ENCODE data around the gene CC2D2A.

DNA sequence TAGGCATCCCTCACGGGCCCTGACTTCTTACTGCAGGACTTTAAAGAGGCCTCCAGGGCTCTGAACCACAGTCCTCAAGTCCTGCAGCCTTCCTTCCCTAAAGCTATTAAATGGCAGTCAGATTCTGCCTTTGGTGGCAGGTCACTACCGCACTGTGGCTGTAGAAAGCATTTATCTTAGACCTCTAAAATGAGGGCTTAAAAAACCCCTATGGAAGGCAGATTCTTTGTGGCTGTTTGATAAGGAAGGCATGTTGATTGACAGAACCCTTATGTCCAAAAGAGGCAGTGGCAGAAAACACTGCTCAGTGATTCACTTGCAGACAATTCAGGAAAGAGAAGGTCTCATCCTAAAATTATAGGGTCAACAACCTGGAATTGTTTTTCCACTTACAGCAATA lies 106.3 kb downstream of the CC2D2A start:
- TF ChIP-seq, protein P1, sequence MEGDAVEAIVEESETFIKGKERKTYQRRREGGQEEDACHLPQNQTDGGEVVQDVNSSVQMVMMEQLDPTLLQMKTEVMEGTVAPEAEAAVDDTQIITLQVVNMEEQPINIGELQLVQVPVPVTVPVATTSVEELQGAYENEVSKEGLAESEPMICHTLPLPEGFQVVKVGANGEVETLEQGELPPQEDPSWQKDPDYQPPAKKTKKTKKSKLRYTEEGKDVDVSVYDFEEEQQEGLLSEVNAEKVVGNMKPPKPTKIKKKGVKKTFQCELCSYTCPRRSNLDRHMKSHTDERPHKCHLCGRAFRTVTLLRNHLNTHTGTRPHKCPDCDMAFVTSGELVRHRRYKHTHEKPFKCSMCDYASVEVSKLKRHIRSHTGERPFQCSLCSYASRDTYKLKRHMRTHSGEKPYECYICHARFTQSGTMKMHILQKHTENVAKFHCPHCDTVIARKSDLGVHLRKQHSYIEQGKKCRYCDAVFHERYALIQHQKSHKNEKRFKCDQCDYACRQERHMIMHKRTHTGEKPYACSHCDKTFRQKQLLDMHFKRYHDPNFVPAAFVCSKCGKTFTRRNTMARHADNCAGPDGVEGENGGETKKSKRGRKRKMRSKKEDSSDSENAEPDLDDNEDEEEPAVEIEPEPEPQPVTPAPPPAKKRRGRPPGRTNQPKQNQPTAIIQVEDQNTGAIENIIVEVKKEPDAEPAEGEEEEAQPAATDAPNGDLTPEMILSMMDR (IDR thresholded peaks at IDR 0.05; ENCODE audit: low read depth, low read length), result no peak
- TF ChIP-seq POLR2A (IDR thresholded peaks at IDR 0.05; ENCODE audit: extremely low read depth, insufficient read length) (no peak), MYC (IDR thresholded peaks at IDR 0.05; ENCODE audit: low read depth, low read length) (no peak)
- TF ChIP-seq, protein P2, sequence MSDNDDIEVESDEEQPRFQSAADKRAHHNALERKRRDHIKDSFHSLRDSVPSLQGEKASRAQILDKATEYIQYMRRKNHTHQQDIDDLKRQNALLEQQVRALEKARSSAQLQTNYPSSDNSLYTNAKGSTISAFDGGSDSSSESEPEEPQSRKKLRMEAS (IDR thresholded peaks at IDR 0.05; ENCODE audit: low read depth, low read length), result no peak
